CD4-positive, alpha-beta T cell (primary cell): ENCODE measurements around the gene ORM1. TPM values are rescaled to one million over a fixed set of nuclear protein-coding genes. Genes with fewer than 3 reads are reported as not detected.

Experiments
- ATAC-seq: fragments of 200-7000 bp; cut with Tn5 transposase; one replicate; pipeline ENCODE4 v1.10.0; 2022; ENCODE audit warnings: mild to moderate bottlenecking; ENCODE audit not compliant: poor library complexity
- CTCF ChIA-PET: fragments of 350-600 bp; sonication (Branson Sonifier 250); formaldehyde crosslinking; loops from one replicate; lab custom pipeline; 2021; ENCODE audit warnings: antibody characterized with exemption, inconsistent platforms; lab: Charles Lee
- POLR2A ChIA-PET: fragments of 350-600 bp; sonication (Branson Sonifier 250); formaldehyde crosslinking; loops from one replicate; lab custom pipeline; 2021; ENCODE audit warnings: antibody characterized with exemption, inconsistent platforms; lab: Charles Lee
- DNase-seq, 14 experiments: peaks; one replicate each; pipeline ENCODE4 v3.0.0-alpha.2; 2013 to 2020; ENCODE audit warnings: mixed read lengths in 2 of 14
- H3K27ac ChIP-seq, 2 donors: one replicate each; pipeline versions ENCODE4 v1.5.1 to v1.7.0; 2013; ENCODE audit warnings: low read length in 2 of 2, low read depth in 1 of 2, mild to moderate bottlenecking in 1 of 2
- H3K27me3 ChIP-seq, 2 experiments: 1 replicate in 1 of 2; 2 replicates in 1 of 2; pipeline versions ENCODE4 v1.6.1 to v1.7.0; 2013; ENCODE audit warnings: low read length in 2 of 2, control low read depth in 1 of 2, mild to moderate bottlenecking in 1 of 2, moderate library complexity in 1 of 2; ENCODE audit not compliant: insufficient read depth in 2 of 2, control insufficient read depth in 1 of 2
- H3K36me3 ChIP-seq: one replicate; pipeline ENCODE4 v1.6.1; 2013; ENCODE audit warnings: low read length, control low read depth; ENCODE audit not compliant: insufficient read depth
- H3K4me1 ChIP-seq: one replicate; pipeline ENCODE4 v1.6.1; 2013; ENCODE audit warnings: low read length, control low read depth; ENCODE audit not compliant: insufficient read depth
- H3K4me3 ChIP-seq: one replicate; pipeline ENCODE4 v1.5.1; 2013; ENCODE audit warnings: mild to moderate bottlenecking, low read length, moderate library complexity
- H3K9me3 ChIP-seq, 2 experiments: 1 replicate in 1 of 2; 2 replicates in 1 of 2; pipeline versions ENCODE4 v1.6.1 to v1.7.0; 2013; ENCODE audit warnings: low read length in 2 of 2, mild to moderate bottlenecking in 2 of 2, control low read depth in 1 of 2, moderate library complexity in 1 of 2; ENCODE audit not compliant: control insufficient read depth in 1 of 2, insufficient read depth in 1 of 2
- H3K27ac Mint-ChIP-seq: one replicate; pipeline ENCODE4 v1.8.0; 2020; ENCODE audit warnings: mixed read lengths
- H3K27me3 Mint-ChIP-seq: one replicate; pipeline ENCODE4 v1.8.0; 2021; ENCODE audit warnings: mixed read lengths
- H3K36me3 Mint-ChIP-seq: one replicate; pipeline ENCODE4 v1.8.0; 2021; ENCODE audit warnings: low read depth, mixed read lengths
- H3K4me1 Mint-ChIP-seq: one replicate; pipeline ENCODE4 v1.8.0; 2021; ENCODE audit warnings: low read depth, mixed read lengths
- H3K4me3 Mint-ChIP-seq: one replicate; pipeline ENCODE4 v1.8.0; 2020; ENCODE audit warnings: mild to moderate bottlenecking, mixed read lengths
- H3K9me3 Mint-ChIP-seq: one replicate; pipeline ENCODE4 v1.8.0; 2020; ENCODE audit warnings: mixed read lengths
- CTCF ChIP-seq: fragments of 200-600 bp; IDR thresholded peaks from one replicate; pipeline ENCODE4 v1.8.0; 2022; ENCODE audit warnings: antibody characterized with exemption, mild to moderate bottlenecking
- intact Hi-C, 2 experiments: fragments of 100-400 bp; cut with DNase I in 1 of 2; cut with micrococcal nuclease in 1 of 2; formaldehyde crosslinking; loops; one replicate each; pipeline versions ENCODE4 v1.15.1 to v1.9.0; 2023 to 2025; cut with DNase I, micrococcal nuclease
- total RNA-seq, 174 experiments: library from RNA in 2 of 174; stranded (reverse) in 2 of 174; gene quantifications; one replicate each; pipeline ENCODE4 v1.2.3 and lab custom pipeline; 2021 to 2026

The ORM1 gene
- total RNA-seq, 2 experiments from 2014 or later = not detected

- POLR2A ChIA-PET = no interaction called here
- Mint-ChIP-seq H3K27ac (no peak overlapping the region), H3K36me3 (no peaks in the 10 kb centered on the region)
Observed at GRCh38 chr9:114303977-114304376, 18.9 kb upstream of the ORM1 start.

GRCh38 chr9:114304416-114305188, 18.3 kb upstream of the ORM1 start:
- POLR2A ChIA-PET = no interaction called here
- Mint-ChIP-seq H3K27ac (no peak overlapping the region), H3K36me3 (no peaks in the 10 kb centered on the region), H3K9me3 (no peaks in the 10 kb centered on the region), H3K4me1 (peaks cover 4% of the 10 kb centered on the region), H3K27me3 (no peaks in the 10 kb centered on the region), H3K4me3 (no peak overlapping the region)
- peak in 1 of 14 experiments; percentile 17 for DNase-seq
- no peaks in the 10 kb centered on the region for H3K36me3 ChIP-seq
- intact Hi-C loops = no loop called here
- peaks cover 6% of the 10 kb centered on the region for H3K4me1 ChIP-seq
- no peaks in the 10 kb centered on the region for H3K9me3 ChIP-seq
- no peak for TF ChIP-seq CTCF
- H3K27me3 ChIP-seq = no peaks in the 10 kb centered on the region
- no peak overlapping the region for H3K27ac ChIP-seq
- no peak overlapping the region for H3K4me3 ChIP-seq
- CTCF ChIA-PET = no interaction called here
- ATAC-seq = no peak

More at GRCh38 chr9:114303977-114304376, 18.9 kb upstream of the ORM1 start:
- TF ChIP-seq CTCF = no peak
- Histone ChIP-seq H3K27ac (no peak overlapping the region), H3K4me1 (peaks cover 6% of the 10 kb centered on the region), H3K36me3 (no peaks in the 10 kb centered on the region), H3K4me3 (no peak overlapping the region), H3K27me3 (no peaks in the 10 kb centered on the region), H3K9me3 (no peaks in the 10 kb centered on the region)
- peak in 1 of 14 experiments; percentile 2 for DNase-seq
- Mint-ChIP-seq H3K27me3 (no peaks in the 10 kb centered on the region), H3K9me3 (no peaks in the 10 kb centered on the region), H3K4me3 (no peak overlapping the region), H3K4me1 (peaks cover 4% of the 10 kb centered on the region)
- CTCF ChIA-PET = no interaction called here
- intact Hi-C loops = no loop called here
- ATAC-seq = no peak

GRCh38 chr9:114307899-114308267, 15.0 kb upstream of the ORM1 start:
- Histone ChIP-seq H3K27ac (no peak overlapping the region), H3K4me3 (no peak overlapping the region), H3K4me1 (peaks cover 6% of the 10 kb centered on the region), H3K36me3 (no peaks in the 10 kb centered on the region), H3K9me3 (no peaks in the 10 kb centered on the region), H3K27me3 (no peaks in the 10 kb centered on the region)
- intact Hi-C loops = no loop called here
- ChIA-PET POLR2A (no interaction called here), CTCF (no interaction called here)
- DNase-seq (no peak), ATAC-seq (no peak)
- Mint-ChIP-seq H3K27me3 (no peaks in the 10 kb centered on the region), H3K36me3 (no peaks in the 10 kb centered on the region), H3K4me3 (no peak overlapping the region), H3K4me1 (peaks cover 4% of the 10 kb centered on the region), H3K9me3 (no peaks in the 10 kb centered on the region), H3K27ac (no peak overlapping the region)
- TF ChIP-seq CTCF = no peak
